ENCODE results near the gene DAAM2. TPM values are rescaled to one million over a fixed set of nuclear protein-coding genes. Genes with fewer than 3 reads are reported as not detected.
A peak's percentile ranks its signal among the peaks of the same experiment; 100 is the strongest.

The DAAM2 gene
- total and polyA plus RNA-seq, 2 donors = 21.1 to 25.9 TPM

- Histone ChIP-seq H3K27ac (ENCODE audit: low read depth) (no peak overlapping the region), H3K36me3 (ENCODE audit: insufficient read depth) (no peaks in the 10 kb centered on the region), H3K4me1 (ENCODE audit: insufficient read depth) (no peaks in the 10 kb centered on the region), H3K4me3 (ENCODE audit: low read depth, low read length) (no peak overlapping the region)
- no peak for DNase-seq (ENCODE audit: extremely low spot score)
- WGBS = 35% methylated on average over 6 of the region's 6 CpGs
Measured at GRCh38 chr6:39772559-39773273, 19.5 kb upstream of the DAAM2 start.

- H3K27ac ChIP-seq (ENCODE audit: low read depth) = no peak overlapping the region
- no peak for DNase-seq (ENCODE audit: extremely low spot score)
- H3K4me1 ChIP-seq (ENCODE audit: insufficient read depth) = no peaks in the 10 kb centered on the region
- H3K36me3 ChIP-seq (ENCODE audit: insufficient read depth) = no peaks in the 10 kb centered on the region
- 60% methylated on average over 2 of the region's 2 CpGs for WGBS
- H3K4me3 ChIP-seq (ENCODE audit: low read depth, low read length) = no peak overlapping the region
Measured at GRCh38 chr6:39773782-39774181, 18.4 kb upstream of the DAAM2 start.

- Histone ChIP-seq H3K4me3 (ENCODE audit: low read depth, low read length) (no peak overlapping the region), H3K36me3 (ENCODE audit: insufficient read depth) (no peaks in the 10 kb centered on the region), H3K27ac (ENCODE audit: low read depth) (no peak overlapping the region), H3K4me1 (ENCODE audit: insufficient read depth) (no peaks in the 10 kb centered on the region)
- WGBS = 74% methylated on average over 2 of the region's 2 CpGs
- DNase-seq (ENCODE audit: extremely low spot score) = no peak
Measured at GRCh38 chr6:39776581-39776980, 15.6 kb upstream of the DAAM2 start.

GRCh38 chr6:39777218-39777617 lies 15.0 kb upstream of the DAAM2 start:
- no peak overlapping the region for H3K27ac ChIP-seq (ENCODE audit: low read depth)
- H3K36me3 ChIP-seq (ENCODE audit: insufficient read depth) = no peaks in the 10 kb centered on the region
- H3K4me3 ChIP-seq (ENCODE audit: low read depth, low read length) = no peak overlapping the region
- 71% methylated on average over 10 of the region's 10 CpGs for WGBS
- H3K4me1 ChIP-seq (ENCODE audit: insufficient read depth) = no peaks in the 10 kb centered on the region
- DNase-seq (ENCODE audit: extremely low spot score) = no peak

GRCh38 chr6:39777661-39778060 lies 14.5 kb upstream of the DAAM2 start:
- Histone ChIP-seq H3K27ac (ENCODE audit: low read depth) (no peak overlapping the region), H3K36me3 (ENCODE audit: insufficient read depth) (no peaks in the 10 kb centered on the region), H3K4me1 (ENCODE audit: insufficient read depth) (no peaks in the 10 kb centered on the region), H3K4me3 (ENCODE audit: low read depth, low read length) (no peak overlapping the region)
- WGBS = 82% methylated on average over 4 of the region's 4 CpGs
- no peak for DNase-seq (ENCODE audit: extremely low spot score)

- Histone ChIP-seq H3K27ac (ENCODE audit: low read depth) (no peak overlapping the region), H3K4me1 (ENCODE audit: insufficient read depth) (no peaks in the 10 kb centered on the region), H3K4me3 (ENCODE audit: low read depth, low read length) (no peak overlapping the region), H3K36me3 (ENCODE audit: insufficient read depth) (no peaks in the 10 kb centered on the region)
- WGBS = 44% methylated on average over 2 of the region's 2 CpGs
- no peak for DNase-seq (ENCODE audit: extremely low spot score)
Measured at GRCh38 chr6:39778581-39779255, 13.5 kb upstream of the DAAM2 start.

- no peaks in the 10 kb centered on the region for H3K36me3 ChIP-seq (ENCODE audit: insufficient read depth)
- no peaks in the 10 kb centered on the region for H3K4me1 ChIP-seq (ENCODE audit: insufficient read depth)
- no peak overlapping the region for H3K27ac ChIP-seq (ENCODE audit: low read depth)
- no peak for DNase-seq (ENCODE audit: extremely low spot score)
- WGBS = 43% methylated on average over 2 of the region's 2 CpGs
- no peak overlapping the region for H3K4me3 ChIP-seq (ENCODE audit: low read depth, low read length)
Measured at GRCh38 chr6:39785281-39785680, 6.9 kb upstream of the DAAM2 start.

GRCh38 chr6:39786649-39787048 lies 5.5 kb upstream of the DAAM2 start:
- H3K4me3 ChIP-seq (ENCODE audit: low read depth, low read length) = no peak overlapping the region
- 68% methylated on average over 1 of the region's 1 CpG for WGBS
- H3K36me3 ChIP-seq (ENCODE audit: insufficient read depth) = no peaks in the 10 kb centered on the region
- DNase-seq (ENCODE audit: extremely low spot score) = no peak
- H3K27ac ChIP-seq (ENCODE audit: low read depth) = no peak overlapping the region
- H3K4me1 ChIP-seq (ENCODE audit: insufficient read depth) = no peaks in the 10 kb centered on the region

- Histone ChIP-seq H3K27ac (ENCODE audit: low read depth) (no peak overlapping the region), H3K4me3 (ENCODE audit: low read depth, low read length) (no peak overlapping the region), H3K4me1 (ENCODE audit: insufficient read depth) (no peaks in the 10 kb centered on the region), H3K36me3 (ENCODE audit: insufficient read depth) (no peaks in the 10 kb centered on the region)
- 92% methylated on average over 8 of the region's 8 CpGs for WGBS
- no peak for DNase-seq (ENCODE audit: extremely low spot score)
Measured at GRCh38 chr6:39787322-39787721, 4.9 kb upstream of the DAAM2 start.

GRCh38 chr6:39790772-39791171 lies 1.4 kb upstream of the DAAM2 start:
- DNase-seq (ENCODE audit: extremely low spot score) = no peak
- Histone ChIP-seq H3K4me3 (ENCODE audit: low read depth, low read length) (no peak overlapping the region), H3K27ac (ENCODE audit: low read depth) (no peak overlapping the region)

GRCh38 chr6:39791311-39791710 lies 865 bp upstream of the DAAM2 start:
- Histone ChIP-seq H3K4me1 (ENCODE audit: insufficient read depth) (no peaks in the 10 kb centered on the region), H3K4me3 (ENCODE audit: low read depth, low read length) (no peak overlapping the region), H3K27ac (ENCODE audit: low read depth) (no peak overlapping the region), H3K36me3 (ENCODE audit: insufficient read depth) (no peaks in the 10 kb centered on the region)
- DNase-seq (ENCODE audit: extremely low spot score) = no peak
- 64% methylated on average over 1 of the region's 1 CpG for WGBS

More at GRCh38 chr6:39790772-39791171, 1.4 kb upstream of the DAAM2 start:
- WGBS = 58% methylated on average over 5 of the region's 5 CpGs
- H3K4me1 ChIP-seq (ENCODE audit: insufficient read depth) = no peaks in the 10 kb centered on the region
- no peaks in the 10 kb centered on the region for H3K36me3 ChIP-seq (ENCODE audit: insufficient read depth)

GRCh38 chr6:39792540-39793450 lies 619 bp downstream of the DAAM2 start:
- Histone ChIP-seq H3K27ac (ENCODE audit: low read depth) (peak overlapping the region; percentile 35), H3K4me1 (ENCODE audit: insufficient read depth) (no peaks in the 10 kb centered on the region), H3K36me3 (ENCODE audit: insufficient read depth) (no peaks in the 10 kb centered on the region), H3K4me3 (ENCODE audit: low read depth, low read length) (peak overlapping the region; percentile 66)
- no peak for DNase-seq (ENCODE audit: extremely low spot score)
- 7% methylated on average over 29 of the region's 29 CpGs for WGBS

GRCh38 chr6:39793516-39793915 lies 1.3 kb downstream of the DAAM2 start:
- Histone ChIP-seq H3K4me3 (ENCODE audit: low read depth, low read length) (peak overlapping the region; percentile 66), H3K4me1 (ENCODE audit: insufficient read depth) (no peaks in the 10 kb centered on the region), H3K27ac (ENCODE audit: low read depth) (no peak overlapping the region), H3K36me3 (ENCODE audit: insufficient read depth) (no peaks in the 10 kb centered on the region)
- 46% methylated on average over 7 of the region's 7 CpGs for WGBS
- no peak for DNase-seq (ENCODE audit: extremely low spot score)

All from urinary bladder (tissue), 4 donors.